SK-N-SH treated with all-trans-retinoic acid at 6 μM for 48 hours (cell line): ENCODE results near the gene KCTD1.

Source experiments
- ATAC-seq: fragments of 200-7000 bp; cut with Tn5 transposase; 3 replicates; pipeline ENCODE4 v1.9.1; 2020; ENCODE audit warnings: mild to moderate bottlenecking, moderate library complexity
- ARNTL ChIP-seq: fragments of 450-650 bp; formaldehyde crosslinking; IDR thresholded peaks from 2 replicates; pipeline ENCODE4 v1.5.0; 2020; ENCODE audit warnings: low read depth, mild to moderate bottlenecking, moderate library complexity, borderline replicate concordance
- BACH2 ChIP-seq: fragments of 250-450 bp; sonication (Bioruptor Pico); IDR thresholded peaks from 2 replicates; pipeline ENCODE4 v1.9.0; 2021; ENCODE audit warnings: mild to moderate bottlenecking, borderline replicate concordance
- CREB5 ChIP-seq: fragments of 250-450 bp; sonication (Bioruptor Pico); IDR thresholded peaks from 2 replicates; pipeline ENCODE4 v1.5.1; 2020; ENCODE audit warnings: low read depth, mild to moderate bottlenecking, moderate library complexity
- CSDC2 ChIP-seq: fragments of 250-450 bp; sonication (Bioruptor Pico); IDR thresholded peaks from 2 replicates; pipeline ENCODE4 v1.5.0; 2020; ENCODE audit warnings: mild to moderate bottlenecking, moderate library complexity
- GLIS3 ChIP-seq: fragments of 250-450 bp; sonication (Bioruptor Pico); IDR thresholded peaks from 2 replicates; pipeline ENCODE4 v1.5.0; 2020; ENCODE audit warnings: mild to moderate bottlenecking, moderate library complexity
- ISL1 ChIP-seq: fragments of 250-450 bp; sonication (Bioruptor Pico); IDR thresholded peaks from 2 replicates; pipeline ENCODE4 v2.1.2; 2022; ENCODE audit warnings: mild to moderate bottlenecking, moderate library complexity
- OSR1 ChIP-seq: fragments of 250-450 bp; sonication (Bioruptor Pico); IDR thresholded peaks from 2 replicates; pipeline ENCODE4 v1.8.0; 2022; ENCODE audit warnings: moderate library complexity, mild to moderate bottlenecking, inconsistent platforms
- PATZ1 ChIP-seq: fragments of 250-450 bp; sonication (Bioruptor Pico); IDR thresholded peaks from 2 replicates; pipeline ENCODE4 v1.8.0; 2020; ENCODE audit warnings: mild to moderate bottlenecking, moderate library complexity, borderline replicate concordance
- PPARA ChIP-seq: fragments of 250-450 bp; sonication (Bioruptor Pico); IDR thresholded peaks from 2 replicates; pipeline ENCODE4 v1.5.0; 2020; ENCODE audit warnings: mild to moderate bottlenecking, borderline replicate concordance
- RARB ChIP-seq: fragments of 250-450 bp; sonication (Bioruptor Pico); IDR thresholded peaks from 2 replicates; pipeline ENCODE4 v1.8.0; 2021; ENCODE audit warnings: mild to moderate bottlenecking, moderate library complexity
- SNAI2 ChIP-seq: fragments of 250-450 bp; sonication (Bioruptor Pico); IDR thresholded peaks from 2 replicates; pipeline ENCODE4 v1.5.0; 2020; ENCODE audit warnings: mild to moderate bottlenecking, moderate library complexity
- TCF4 ChIP-seq: fragments of 250-450 bp; sonication (Bioruptor Pico); IDR thresholded peaks from 2 replicates; pipeline ENCODE4 v1.8.0; 2021; ENCODE audit warnings: mild to moderate bottlenecking, moderate library complexity, borderline replicate concordance
- TOX ChIP-seq: fragments of 250-450 bp; sonication (Bioruptor Pico); IDR thresholded peaks from 2 replicates; pipeline ENCODE4 v1.8.0; 2021; ENCODE audit warnings: mild to moderate bottlenecking, moderate library complexity, borderline replicate concordance
- TSHZ2 ChIP-seq: fragments of 250-450 bp; sonication (Bioruptor Pico); IDR thresholded peaks from 2 replicates; pipeline ENCODE4 v1.5.0; 2020; ENCODE audit warnings: mild to moderate bottlenecking, moderate library complexity
- ZC3H10 ChIP-seq: fragments of 250-450 bp; sonication (Bioruptor Pico); IDR thresholded peaks from 2 replicates; pipeline ENCODE4 v1.5.1; 2021; ENCODE audit warnings: mild to moderate bottlenecking, moderate library complexity
- ZFP3 ChIP-seq: fragments of 250-450 bp; sonication (Bioruptor Pico); IDR thresholded peaks from 2 replicates; pipeline ENCODE4 v1.5.0; 2020; ENCODE audit warnings: mild to moderate bottlenecking, moderate library complexity
- ZFP30 ChIP-seq: fragments of 450-650 bp; formaldehyde crosslinking; IDR thresholded peaks from 2 replicates; pipeline ENCODE4 v1.5.0; 2022; ENCODE audit warnings: mild to moderate bottlenecking, moderate library complexity
- ZNF70 ChIP-seq: fragments of 450-650 bp; formaldehyde crosslinking; IDR thresholded peaks from 2 replicates; pipeline ENCODE4 v1.5.0; 2020; ENCODE audit warnings: mild to moderate bottlenecking, moderate library complexity
- ZNF8 ChIP-seq: fragments of 450-650 bp; formaldehyde crosslinking; IDR thresholded peaks from 2 replicates; pipeline ENCODE4 v1.5.0; 2020; ENCODE audit warnings: mild to moderate bottlenecking, moderate library complexity
- TF ChIP-seq, protein P1 (sequence below): fragments of 250-450 bp; sonication (Bioruptor Pico); IDR thresholded peaks from 2 replicates; pipeline ENCODE4 v1.8.0; 2021; ENCODE audit warnings: low read depth, mild to moderate bottlenecking, moderate library complexity, borderline replicate concordance
- TF ChIP-seq, protein P2 (sequence below): fragments of 250-450 bp; sonication (Bioruptor Pico); IDR thresholded peaks from 2 replicates; pipeline ENCODE4 v1.5.1; 2021; ENCODE audit warnings: mild to moderate bottlenecking, moderate library complexity

KCTD1 gene

GRCh38 chr18:26448714-26449159 lies 99.6 kb downstream of the KCTD1 start:
- no peak for TF ChIP-seq CSDC2 (CRISPR knock-in tag)
- no peak for TF ChIP-seq PATZ1
- no peak for TF ChIP-seq CREB5 (CRISPR knock-in tag)
- TF ChIP-seq TOX (CRISPR knock-in tag) = no peak
- TF ChIP-seq RARB (CRISPR knock-in tag) = no peak
- no peak for TF ChIP-seq GLIS3 (CRISPR knock-in tag)
- no peak for ATAC-seq

GRCh38 chr18:26443853-26444252 lies 104.5 kb downstream of the KCTD1 start:
- TF ChIP-seq ISL1 (no peak), SNAI2 (no peak), CREB5 (CRISPR knock-in tag) (no peak), ZNF70 (CRISPR knock-in tag) (no peak), ZNF8 (CRISPR knock-in tag) (no peak), ZFP3 (no peak), BACH2 (no peak), GLIS3 (CRISPR knock-in tag) (no peak), RARB (CRISPR knock-in tag) (no peak), ZC3H10 (CRISPR knock-in tag) (no peak)
- TF ChIP-seq, protein P1, sequence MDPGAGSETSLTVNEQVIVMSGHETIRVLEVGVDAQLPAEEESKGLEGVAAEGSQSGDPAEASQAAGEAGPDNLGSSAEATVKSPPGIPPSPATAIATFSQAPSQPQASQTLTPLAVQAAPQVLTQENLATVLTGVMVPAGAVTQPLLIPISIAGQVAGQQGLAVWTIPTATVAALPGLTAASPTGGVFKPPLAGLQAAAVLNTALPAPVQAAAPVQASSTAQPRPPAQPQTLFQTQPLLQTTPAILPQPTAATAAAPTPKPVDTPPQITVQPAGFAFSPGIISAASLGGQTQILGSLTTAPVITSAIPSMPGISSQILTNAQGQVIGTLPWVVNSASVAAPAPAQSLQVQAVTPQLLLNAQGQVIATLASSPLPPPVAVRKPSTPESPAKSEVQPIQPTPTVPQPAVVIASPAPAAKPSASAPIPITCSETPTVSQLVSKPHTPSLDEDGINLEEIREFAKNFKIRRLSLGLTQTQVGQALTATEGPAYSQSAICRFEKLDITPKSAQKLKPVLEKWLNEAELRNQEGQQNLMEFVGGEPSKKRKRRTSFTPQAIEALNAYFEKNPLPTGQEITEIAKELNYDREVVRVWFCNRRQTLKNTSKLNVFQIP (CRISPR knock-in tag) = no peak
- ATAC-seq = no peak

GRCh38 chr18:26442126-26442525 lies 106.2 kb downstream of the KCTD1 start:
- no peak for TF ChIP-seq ARNTL
- no peak for TF ChIP-seq RARB (CRISPR knock-in tag)
- TF ChIP-seq GLIS3 (CRISPR knock-in tag) = no peak
- ATAC-seq = no peak

GRCh38 chr18:26440644-26441043 lies 107.7 kb downstream of the KCTD1 start:
- no peak for ATAC-seq
- TF ChIP-seq ISL1 = no peak
- no peak for TF ChIP-seq GLIS3 (CRISPR knock-in tag)
- no peak for TF ChIP-seq SNAI2
- TF ChIP-seq ZNF8 (CRISPR knock-in tag) = no peak
- TF ChIP-seq BACH2 = no peak
- TF ChIP-seq ZC3H10 (CRISPR knock-in tag) = no peak
- TF ChIP-seq CSDC2 (CRISPR knock-in tag) = no peak
- no peak for TF ChIP-seq TOX (CRISPR knock-in tag)
- TF ChIP-seq CREB5 (CRISPR knock-in tag) = no peak
- TF ChIP-seq ZFP30 (CRISPR knock-in tag) = no peak
- TF ChIP-seq, protein P2, sequence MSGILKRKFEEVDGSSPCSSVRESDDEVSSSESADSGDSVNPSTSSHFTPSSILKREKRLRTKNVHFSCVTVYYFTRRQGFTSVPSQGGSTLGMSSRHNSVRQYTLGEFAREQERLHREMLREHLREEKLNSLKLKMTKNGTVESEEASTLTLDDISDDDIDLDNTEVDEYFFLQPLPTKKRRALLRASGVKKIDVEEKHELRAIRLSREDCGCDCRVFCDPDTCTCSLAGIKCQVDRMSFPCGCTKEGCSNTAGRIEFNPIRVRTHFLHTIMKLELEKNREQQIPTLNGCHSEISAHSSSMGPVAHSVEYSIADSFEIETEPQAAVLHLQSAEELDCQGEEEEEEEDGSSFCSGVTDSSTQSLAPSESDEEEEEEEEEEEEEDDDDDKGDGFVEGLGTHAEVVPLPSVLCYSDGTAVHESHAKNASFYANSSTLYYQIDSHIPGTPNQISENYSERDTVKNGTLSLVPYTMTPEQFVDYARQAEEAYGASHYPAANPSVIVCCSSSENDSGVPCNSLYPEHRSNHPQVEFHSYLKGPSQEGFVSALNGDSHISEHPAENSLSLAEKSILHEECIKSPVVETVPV (CRISPR knock-in tag) = no peak
- no peak for TF ChIP-seq OSR1 (CRISPR knock-in tag)
- no peak for TF ChIP-seq RARB (CRISPR knock-in tag)
- TF ChIP-seq ZFP3 = no peak
- TF ChIP-seq PATZ1 = no peak
- no peak for TF ChIP-seq PPARA (CRISPR knock-in tag)
- no peak for TF ChIP-seq TSHZ2 (CRISPR knock-in tag)
- no peak for TF ChIP-seq TCF4 (CRISPR knock-in tag)
